ENCODE measurements around the gene MRPL21. TPM values are rescaled to one million over a fixed set of nuclear protein-coding genes. Genes with fewer than 3 reads are reported as not detected.

MRPL21 gene
- 51.4 and 74.7 TPM in 2 replicates for total RNA-seq

GRCh38 chr11:68903288-68904247 is at the start of gene MRPL21, which contains the start of gene IGHMBP2:
TSS of gene MRPL21 (minus strand) at chr11:68903832. CDS start at chr11:68903810, 22 bp downstream.
TSS of gene IGHMBP2 (plus strand) at chr11:68903891. CDS start at chr11:68903953, 62 bp downstream.

GRCh38 chr11:68841718-68842426 is 61.8 kb downstream of the MRPL21 start, which contains the start of gene CPT1A:
TSS of gene CPT1A (minus strand) at chr11:68841916. CDS start at chr11:68815474, 26,442 bp downstream.

Other genes starting within 250 kb of the MRPL21 start
- gene GAL, start 219.3 kb downstream of the MRPL21 start, total RNA-seq = 2.3 and 3.5 TPM in 2 replicates
- gene TESMIN, start 152.3 kb downstream of the MRPL21 start, total RNA-seq = 1.9 and 6.6 TPM in 2 replicates
- 10.1 and 11.5 TPM in 2 replicates for gene CPT1A, start 61.9 kb downstream of the MRPL21 start, total RNA-seq
- gene IGHMBP2, start 59 bp upstream of the MRPL21 start, total RNA-seq = 7.8 and 26.6 TPM in 2 replicates
- gene MRGPRD, start 77.2 kb upstream of the MRPL21 start, total RNA-seq = not detected in 2 replicates
- 34.2 and 39.2 TPM in 2 replicates for gene MRGPRF, start 109.4 kb upstream of the MRPL21 start, total RNA-seq
- gene TPCN2, start 145.1 kb upstream of the MRPL21 start, total RNA-seq = 6.1 and 8.9 TPM in 2 replicates

Measured in myometrial cell (primary cell).